Stomach (tissue), 9 donors: ENCODE measurements around the gene CABLES1. TPM values are rescaled to one million over a fixed set of nuclear protein-coding genes. Genes with fewer than 3 reads are reported as not detected.
A peak's percentile ranks its signal among the peaks of the same experiment; 100 is the strongest.

Experiments used
- DNase-seq, 2 donors: peaks; one replicate each; pipeline versions ENCODE4 v3.0.0 to v3.0.0-alpha.2; 2013 to 2019
- H3K27ac ChIP-seq, 5 donors: fragments of 200-600 bp in 4 of 5; sonication (generic) in 4 of 5; one replicate each; pipeline ENCODE4 v1.5.1; 2013 to 2019; ENCODE audit warnings: mild to moderate bottlenecking in 1 of 5, moderate library complexity in 1 of 5
- H3K27me3 ChIP-seq, 3 donors: fragments of 200-600 bp; sonication (generic); one replicate each; pipeline ENCODE4 v1.5.1; 2017 to 2019; ENCODE audit warnings: mixed run types in 1 of 3
- H3K36me3 ChIP-seq, 4 donors: fragments of 200-600 bp; sonication (generic); 1 replicate in 3 of 4; 2 replicates in 1 of 4; pipeline ENCODE4 v1.5.1; 2016 to 2019
- H3K4me1 ChIP-seq, 4 donors: fragments of 200-600 bp; sonication (generic); one replicate each; pipeline ENCODE4 v1.5.1; 2016 to 2019
- H3K4me3 ChIP-seq, 4 donors: fragments of 200-600 bp; sonication (generic) in 3 of 4; one replicate each; pipeline ENCODE4 v1.5.1; 2016 to 2019; ENCODE audit warnings: mild to moderate bottlenecking in 1 of 4
- H3K9me3 ChIP-seq, 4 donors: fragments of 200-600 bp; sonication (generic); one replicate each; pipeline ENCODE4 v1.5.1; 2016 to 2019
- CTCF ChIP-seq, 7 experiments: fragments of 450-650 bp in 4 of 7; fragments of 200-600 bp in 3 of 7; sonication (generic) in 3 of 7; IDR thresholded peaks; one replicate each; pipeline ENCODE4 v1.5.1; 2016 to 2019; ENCODE audit warnings: antibody characterized with exemption in 7 of 7, control low read depth in 2 of 7, mild to moderate bottlenecking in 1 of 7
- EP300 ChIP-seq: sonication (generic); formaldehyde crosslinking; IDR thresholded peaks from one replicate; pipeline ENCODE4 v1.6.1; 2017; ENCODE audit warnings: antibody characterized with exemption
- POLR2A ChIP-seq, 4 donors: fragments of 450-650 bp; IDR thresholded peaks; one replicate each; pipeline ENCODE4 v1.6.1; 2016; ENCODE audit warnings: antibody characterized with exemption in 4 of 4, control low read depth in 2 of 4, mild to moderate bottlenecking in 1 of 4, moderate library complexity in 1 of 4
- POLR2AphosphoS5 ChIP-seq, 3 donors: sonication (generic); formaldehyde crosslinking; IDR thresholded peaks; one replicate each; pipeline ENCODE4 v1.6.1; 2016; ENCODE audit warnings: antibody characterized with exemption in 3 of 3
- WGBS, 5 donors: extraction: QIAGEN DNeasy Blood & Tissue Kit in 3 of 5; methylation state at CpG; one replicate each; pipeline versions ENCODE4 v1.1.5 to v1.1.7; 2013 to 2018; 5-methylcytosine and 5-hydroxymethylcytosine counted together
- intact Hi-C: fragments of 100-400 bp; cut with DNase I; formaldehyde crosslinking; loops from one replicate; pipeline ENCODE4 v1.15.1; 2023; ENCODE audit warnings: low total_unique reads
- polyA plus RNA-seq, 3 donors: library from polyadenylated mRNA; stranded (reverse); fragments of 200-250 nt; gene quantifications; one replicate each; pipeline ENCODE4 v1.2.3, GENCODE V29; 2013
- total RNA-seq, 5 donors: library from RNA; depleted of rRNA; stranded (reverse); fragments of >200 nt; gene quantifications; one replicate each; pipeline versions ENCODE4 v1.1.0 to v1.2.3, GENCODE V29; 2014 to 2016
- donor health status: healthy with polysubstance abuse.
- donor health status: Bipolar disorder and iron deficiency.
- donor health status: healthy.

CABLES1 gene
- total and polyA plus RNA-seq, 8 donors, result 5.6 to 36.8 (median 18.2) TPM

- H3K4me3 ChIP-seq, result no peak overlapping the region
- H3K27ac ChIP-seq, result no peak overlapping the region
- peaks cover 0 to 23% (median 9%) of the 10 kb centered on the region in 4 donors for H3K36me3 ChIP-seq
- peaks cover 0 to 4% (median 0%) of the 10 kb centered on the region in 4 donors for H3K9me3 ChIP-seq
- no peaks in the 10 kb centered on the region for H3K27me3 ChIP-seq
- 94 to 97% (median 95%) methylated on average over 9 of the region's 9 CpGs for WGBS, 5 donors
- peaks cover 0 to 9% (median 3%) of the 10 kb centered on the region in 4 donors for H3K4me1 ChIP-seq
- intact Hi-C loops, result no loop called here
- no peak for TF ChIP-seq EP300
- TF ChIP-seq CTCF (IDR thresholded peaks at IDR 0.05), result no peak
- no peak for TF ChIP-seq POLR2AphosphoS5 (IDR thresholded peaks at IDR 0.05)
- no peak for TF ChIP-seq POLR2A (IDR thresholded peaks at IDR 0.05)
- no peak for DNase-seq
Measured at GRCh38 chr18:23205980-23206379, 70.7 kb downstream of the CABLES1 start.

- Histone ChIP-seq H3K27ac (peak overlapping the region; percentile 2 to 59 (median 33)), H3K27me3 (no peaks in the 10 kb centered on the region), H3K9me3 (peaks cover 0 to 4% (median 0%) of the 10 kb centered on the region in 4 donors), H3K4me1 (peaks cover 0 to 10% (median 6%) of the 10 kb centered on the region in 4 donors), H3K36me3 (peaks cover 0 to 24% (median 5%) of the 10 kb centered on the region in 4 donors), H3K4me3 (no peak overlapping the region)
- intact Hi-C loops, result no loop called here
- no peak for TF ChIP-seq EP300
- TF ChIP-seq POLR2A (IDR thresholded peaks at IDR 0.05), result no peak
- TF ChIP-seq CTCF (IDR thresholded peaks at IDR 0.05), result no peak
- peak in 1 of 2 donors; percentile 30 for DNase-seq
- 72 to 82% (median 79%) methylated on average over 9 of the region's 9 CpGs for WGBS, 5 donors
Measured at GRCh38 chr18:23207191-23207955, 72.1 kb downstream of the CABLES1 start.

GRCh38 chr18:23207994-23208393 is 72.7 kb downstream of the CABLES1 start:
- WGBS, 5 donors, result 92 to 95% (median 95%) methylated on average over 6 of the region's 6 CpGs
- H3K27ac ChIP-seq, result peak overlapping the region; percentile 2 to 52 (median 28)
- peaks cover 0 to 15% (median 6%) of the 10 kb centered on the region in 4 donors for H3K4me1 ChIP-seq

GRCh38 chr18:23208600-23208999 is 73.3 kb downstream of the CABLES1 start:
- no peak for DNase-seq
- Histone ChIP-seq H3K4me1 (peaks cover 0 to 15% (median 6%) of the 10 kb centered on the region in 4 donors), H3K36me3 (peaks cover 0 to 24% (median 4%) of the 10 kb centered on the region in 4 donors), H3K27ac (peak overlapping the region in 4 of 5 donors; percentile 3 to 52 (median 32)), H3K9me3 (peaks cover 0 to 4% (median 0%) of the 10 kb centered on the region in 4 donors), H3K27me3 (no peaks in the 10 kb centered on the region), H3K4me3 (no peak overlapping the region)
- WGBS, 5 donors, result 97 to 100% (median 99%) methylated on average over 3 of the region's 3 CpGs
- intact Hi-C loops, result no loop called here
- TF ChIP-seq POLR2A (IDR thresholded peaks at IDR 0.05) (no peak), POLR2AphosphoS5 (IDR thresholded peaks at IDR 0.05) (no peak), CTCF (IDR thresholded peaks at IDR 0.05) (no peak), EP300 (no peak)

More at GRCh38 chr18:23207994-23208393, 72.7 kb downstream of the CABLES1 start:
- TF ChIP-seq CTCF (IDR thresholded peaks at IDR 0.05) (no peak), EP300 (no peak), POLR2A (IDR thresholded peaks at IDR 0.05) (no peak)
- no peak overlapping the region for H3K4me3 ChIP-seq
- DNase-seq, result no peak
- peaks cover 0 to 4% (median 0%) of the 10 kb centered on the region in 4 donors for H3K9me3 ChIP-seq
- H3K36me3 ChIP-seq, result peaks cover 0 to 24% (median 4%) of the 10 kb centered on the region in 4 donors
- intact Hi-C loops, result no loop called here
- H3K27me3 ChIP-seq, result no peaks in the 10 kb centered on the region
